ENCODE results near the gene SAMD4A.

DNA sequence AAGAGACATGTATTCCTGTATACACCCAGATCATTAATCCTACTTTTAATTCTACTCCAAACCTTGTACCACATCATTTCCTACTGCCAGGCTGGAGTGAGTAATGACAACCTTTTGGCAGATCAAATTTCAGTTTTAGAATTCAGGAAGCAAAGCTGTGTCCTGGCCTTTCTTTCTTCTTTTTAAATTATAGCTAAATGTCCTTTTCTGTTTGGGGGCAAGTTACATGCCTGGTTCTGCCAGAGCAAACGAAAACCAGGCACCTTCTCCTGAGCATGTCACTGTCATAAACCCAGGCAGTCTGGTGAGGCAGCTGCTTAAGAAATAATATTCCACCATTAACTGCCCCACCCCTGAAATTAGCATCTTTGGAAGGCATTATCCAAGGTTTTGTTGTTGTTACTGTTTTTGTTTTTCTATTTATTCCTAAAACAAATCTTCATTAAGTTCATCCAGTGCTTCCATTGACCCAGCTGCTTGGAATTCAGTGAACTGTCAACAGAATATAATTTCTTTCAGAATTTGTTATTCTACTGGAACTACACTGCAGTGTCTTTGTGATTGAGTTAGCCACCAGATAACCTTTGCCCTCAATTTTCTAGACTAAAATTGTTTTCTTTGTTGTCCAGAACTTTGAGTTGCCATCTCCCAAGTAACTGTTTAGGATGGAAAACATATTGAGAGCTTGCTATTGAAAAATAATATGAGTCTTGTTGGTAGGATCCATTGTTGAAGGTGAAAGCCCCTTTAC lies 33.2 kb downstream of the SAMD4A start:
- no peak for TF ChIP-seq EZH2 (IDR thresholded peaks at IDR 0.05; ENCODE audit: borderline replicate concordance, low read length)
- TF ChIP-seq, protein P1, sequence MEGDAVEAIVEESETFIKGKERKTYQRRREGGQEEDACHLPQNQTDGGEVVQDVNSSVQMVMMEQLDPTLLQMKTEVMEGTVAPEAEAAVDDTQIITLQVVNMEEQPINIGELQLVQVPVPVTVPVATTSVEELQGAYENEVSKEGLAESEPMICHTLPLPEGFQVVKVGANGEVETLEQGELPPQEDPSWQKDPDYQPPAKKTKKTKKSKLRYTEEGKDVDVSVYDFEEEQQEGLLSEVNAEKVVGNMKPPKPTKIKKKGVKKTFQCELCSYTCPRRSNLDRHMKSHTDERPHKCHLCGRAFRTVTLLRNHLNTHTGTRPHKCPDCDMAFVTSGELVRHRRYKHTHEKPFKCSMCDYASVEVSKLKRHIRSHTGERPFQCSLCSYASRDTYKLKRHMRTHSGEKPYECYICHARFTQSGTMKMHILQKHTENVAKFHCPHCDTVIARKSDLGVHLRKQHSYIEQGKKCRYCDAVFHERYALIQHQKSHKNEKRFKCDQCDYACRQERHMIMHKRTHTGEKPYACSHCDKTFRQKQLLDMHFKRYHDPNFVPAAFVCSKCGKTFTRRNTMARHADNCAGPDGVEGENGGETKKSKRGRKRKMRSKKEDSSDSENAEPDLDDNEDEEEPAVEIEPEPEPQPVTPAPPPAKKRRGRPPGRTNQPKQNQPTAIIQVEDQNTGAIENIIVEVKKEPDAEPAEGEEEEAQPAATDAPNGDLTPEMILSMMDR (IDR thresholded peaks at IDR 0.05; ENCODE audit: low read length), result no peak

All from OCI-LY1 (cell line).